Epidermal melanocyte (primary cell): ENCODE measurements around the gene BNIPL.

Experiments
- DNase-seq: peaks from one replicate; pipeline ENCODE4 v3.0.0; 2011; ENCODE audit warnings: low spot score; ENCODE audit not compliant: insufficient read length

Gene BNIPL

DNA sequence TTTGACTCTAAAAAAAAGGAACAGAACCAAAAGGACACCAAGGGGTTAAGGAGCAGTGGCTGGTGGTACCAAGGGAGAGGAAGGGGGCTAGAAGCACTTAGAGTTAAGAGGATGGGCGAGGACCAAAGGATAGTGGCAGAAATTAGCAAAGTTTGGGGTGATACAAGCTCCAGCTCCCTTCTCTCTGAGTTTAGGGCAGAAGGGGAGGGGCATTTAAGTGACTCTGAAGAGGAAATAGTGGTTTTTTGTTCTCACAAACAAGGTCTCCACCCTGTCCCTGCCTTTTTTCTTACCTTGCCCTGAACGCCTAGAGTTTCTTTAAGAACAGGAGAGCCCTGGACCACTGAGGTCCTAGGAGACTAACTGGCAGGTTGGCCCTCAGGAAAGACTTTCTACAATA is 19.8 kb downstream of the BNIPL start:
- DNase-seq, result no peak

DNA sequence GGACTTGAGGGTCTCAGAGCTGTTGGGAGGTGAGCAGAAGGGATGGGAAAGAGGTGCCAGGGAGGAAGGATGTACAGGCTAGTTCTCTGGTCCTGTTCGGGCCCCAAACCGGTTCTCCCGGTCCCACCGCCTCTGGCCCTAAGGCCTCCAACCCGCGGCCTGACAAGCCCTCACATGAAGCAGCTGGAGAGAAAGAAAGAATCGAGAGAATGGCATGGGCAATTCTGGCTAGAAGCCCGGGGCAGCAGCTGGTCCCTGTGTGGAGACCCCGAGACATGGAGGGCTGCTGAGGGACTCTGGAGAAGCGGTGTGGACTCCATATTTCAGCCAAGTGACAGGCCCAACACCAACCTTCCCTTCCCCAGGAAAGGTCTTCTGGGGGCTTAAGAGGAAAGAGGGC is 22.3 kb downstream of the BNIPL start:
- no peak for DNase-seq

DNA sequence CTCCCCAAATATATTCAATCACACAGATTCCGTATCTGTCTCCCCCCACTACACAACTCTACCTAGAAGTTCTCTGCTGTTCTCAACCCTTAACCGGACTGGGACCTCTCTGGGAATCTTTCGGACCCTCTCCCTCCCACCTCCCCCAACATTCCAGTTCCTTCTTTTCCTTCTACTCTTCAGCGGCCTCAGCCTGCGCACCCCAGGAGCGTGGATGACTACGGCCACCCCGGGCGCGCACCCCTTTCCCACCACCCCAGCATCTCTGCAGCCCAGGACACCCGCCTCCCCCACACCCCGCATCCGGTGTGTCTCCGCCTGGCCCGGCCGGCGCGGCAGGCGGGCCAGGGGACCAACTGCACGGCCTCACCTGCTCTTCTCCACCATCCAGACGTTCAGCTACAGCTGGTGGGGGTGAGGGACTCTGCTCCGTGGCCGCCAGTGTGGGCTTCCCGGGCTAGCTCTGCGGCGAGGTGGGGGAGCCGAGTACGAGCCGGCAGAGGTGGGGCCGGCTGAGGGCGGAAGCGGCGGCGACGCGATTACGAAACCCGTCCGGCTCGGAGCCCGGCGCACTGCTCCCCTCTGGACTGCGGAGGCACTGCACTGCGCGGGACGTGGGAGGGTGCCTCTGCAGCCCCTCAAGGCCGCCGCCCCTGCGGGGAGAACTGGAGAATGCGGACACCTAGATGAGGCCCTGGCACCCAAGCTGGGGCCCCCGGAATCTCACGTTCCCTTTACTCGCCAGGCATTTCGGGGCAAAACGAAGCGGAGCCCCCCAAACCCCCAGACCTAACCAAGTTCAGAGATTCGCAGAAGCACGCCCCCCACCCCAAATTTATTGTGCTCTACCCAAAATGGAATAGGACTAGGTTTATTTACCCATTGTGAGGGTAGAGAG is 23.0 kb downstream of the BNIPL start, which contains the start of gene CDC42SE1:
TSS of gene CDC42SE1 (minus strand) at position 514 of the 898 bp plus-strand sequence. CDS start 3,892 bp downstream, outside the sequence.
- DNase-seq, result peak; percentile 78

DNA sequence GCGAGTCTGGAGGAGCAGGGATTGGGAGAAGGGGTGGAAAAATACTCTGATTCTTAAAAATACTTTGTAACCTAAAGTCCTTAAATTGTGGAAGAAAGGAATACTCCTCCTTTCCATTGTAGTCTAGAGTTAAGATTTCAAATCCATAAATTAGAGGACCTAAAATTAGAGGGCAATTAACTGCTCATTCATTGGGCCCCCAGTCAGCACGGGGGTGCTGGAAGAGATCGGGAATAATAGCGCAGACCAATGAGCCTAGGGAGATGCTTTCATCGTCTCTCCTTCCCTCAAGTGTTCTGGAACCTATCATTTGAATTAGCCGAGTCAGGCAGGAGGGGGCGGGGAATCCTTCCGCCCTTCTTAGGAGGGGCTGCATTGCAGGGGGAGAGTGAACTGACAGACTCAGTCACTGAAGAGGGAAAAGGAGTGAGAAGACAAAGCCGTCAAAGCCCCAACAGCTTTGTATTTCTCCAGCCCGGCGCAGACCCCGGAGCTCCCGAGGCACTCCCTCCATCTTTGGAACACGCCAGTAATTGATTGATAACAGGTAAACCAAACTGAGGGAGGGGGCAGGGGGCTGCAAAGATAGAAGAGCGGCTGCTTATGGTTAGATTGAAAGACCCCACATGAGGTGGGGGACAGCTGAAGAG is 23.7 kb downstream of the BNIPL start, which contains the start of gene MLLT11:
TSS of gene MLLT11 (plus strand) at position 391 of the 650 bp plus-strand sequence. CDS start 6,828 bp downstream, outside the sequence.
- DNase-seq, result peak; percentile 52

DNA sequence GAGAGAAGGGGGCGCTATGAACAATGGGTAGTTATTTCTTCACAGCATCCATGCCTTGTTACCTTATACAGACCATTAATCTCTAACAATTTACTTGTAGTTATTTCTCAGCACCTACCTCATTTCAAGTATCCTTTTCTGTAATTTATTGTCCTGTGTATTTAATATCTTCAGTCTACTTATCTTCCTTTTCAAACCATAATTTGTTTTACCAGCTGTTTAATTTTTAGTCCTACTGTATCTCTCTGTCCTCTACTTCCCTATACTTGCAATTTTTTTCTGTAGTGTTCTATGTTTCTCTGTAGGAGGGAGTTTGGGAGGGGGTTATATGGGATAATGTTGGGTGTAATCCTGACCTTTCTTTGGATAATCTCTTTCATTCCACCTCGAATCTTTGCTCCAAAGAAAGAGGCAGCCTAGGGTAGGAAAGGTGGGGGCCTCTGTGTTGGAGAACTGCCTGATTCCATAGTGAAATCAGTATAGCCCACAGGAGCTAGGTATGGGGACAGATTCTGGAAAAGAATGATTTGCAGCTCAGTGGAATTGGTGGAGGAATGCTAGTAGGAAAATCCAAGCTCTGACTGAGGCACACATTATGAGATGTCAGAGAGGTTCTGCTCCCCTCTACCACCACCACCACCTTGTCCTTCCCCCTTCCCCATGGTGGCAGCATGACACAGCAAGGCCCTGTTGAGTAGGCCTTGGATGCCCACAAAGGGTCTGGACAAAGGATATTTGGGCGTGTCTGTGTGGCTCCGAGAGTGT is 24.5 kb downstream of the BNIPL start:
- DNase-seq, result no peak

DNA sequence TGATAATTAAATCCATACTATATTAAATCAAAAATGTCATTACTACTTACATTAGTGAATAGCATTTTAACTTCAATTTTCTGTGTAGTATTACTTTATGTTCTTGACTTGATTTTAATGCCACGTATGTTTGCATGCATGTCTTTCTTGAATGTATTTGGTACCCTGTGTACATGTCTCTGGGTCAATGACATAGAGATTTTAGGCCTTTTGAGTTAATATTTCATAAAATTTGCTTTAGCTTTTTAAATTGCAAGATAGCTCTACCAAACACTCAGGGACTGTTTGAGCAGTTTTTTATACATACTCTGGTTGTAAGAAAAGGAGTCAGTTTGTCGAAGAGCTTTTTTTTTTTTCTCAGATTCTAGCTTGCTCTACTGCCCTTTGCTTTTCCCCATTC is 25.3 kb downstream of the BNIPL start:
- no peak for DNase-seq

DNA sequence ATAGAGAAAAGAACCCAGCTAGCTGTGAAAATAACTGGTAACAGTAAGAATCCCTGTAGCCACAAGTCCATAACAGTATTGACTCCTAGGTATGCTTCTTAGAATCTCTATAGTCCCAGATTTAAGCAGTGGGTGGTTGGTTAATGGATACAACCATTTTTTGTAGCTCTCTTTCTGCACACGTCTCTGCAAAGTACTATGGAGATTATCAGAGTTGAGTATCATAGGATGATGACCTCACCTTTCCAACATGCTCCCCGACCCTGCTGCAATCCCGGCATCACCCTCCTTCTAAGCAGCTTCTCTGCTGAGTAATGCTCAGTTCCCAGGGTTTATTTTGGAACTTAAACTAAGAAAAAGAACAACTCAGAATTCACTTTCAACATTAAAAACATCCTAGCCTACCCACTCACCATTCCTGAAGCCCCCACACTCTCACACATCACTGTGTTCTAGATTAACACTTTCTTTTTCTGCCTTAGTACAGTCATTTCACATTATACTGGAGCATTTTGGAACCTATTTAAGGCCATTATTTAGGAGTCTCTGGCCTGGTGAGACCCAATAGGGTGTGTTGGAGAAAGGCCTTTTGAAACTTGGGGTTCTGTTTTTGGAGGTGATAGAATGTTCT is 26.5 kb downstream of the BNIPL start:
- DNase-seq, result no peak

DNA sequence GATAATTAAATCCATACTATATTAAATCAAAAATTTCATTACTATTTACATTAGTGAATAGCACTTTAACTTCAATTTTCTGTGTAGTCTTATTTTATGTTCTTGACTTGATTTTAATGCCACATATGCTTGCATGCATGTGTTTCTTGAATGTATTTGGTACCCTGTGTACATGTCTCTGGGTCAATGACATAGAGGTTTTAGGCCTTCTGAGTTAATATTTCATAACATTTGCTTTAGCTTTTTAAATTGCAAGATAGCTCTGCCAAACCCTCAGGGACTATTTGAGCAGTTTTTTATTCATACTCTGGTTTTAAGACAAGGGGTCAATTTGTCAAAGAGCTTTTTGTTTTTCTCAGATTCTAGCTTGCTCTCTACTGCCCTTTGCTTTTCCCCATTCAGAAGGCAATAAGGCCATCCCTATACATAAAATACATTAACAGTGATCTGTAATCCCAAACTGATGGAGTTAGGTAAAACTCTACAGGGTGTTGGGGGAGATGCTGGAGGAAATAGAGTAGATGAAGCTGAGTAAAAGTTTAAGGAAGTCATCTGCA is 28.8 kb downstream of the BNIPL start:
- DNase-seq, result no peak

DNA sequence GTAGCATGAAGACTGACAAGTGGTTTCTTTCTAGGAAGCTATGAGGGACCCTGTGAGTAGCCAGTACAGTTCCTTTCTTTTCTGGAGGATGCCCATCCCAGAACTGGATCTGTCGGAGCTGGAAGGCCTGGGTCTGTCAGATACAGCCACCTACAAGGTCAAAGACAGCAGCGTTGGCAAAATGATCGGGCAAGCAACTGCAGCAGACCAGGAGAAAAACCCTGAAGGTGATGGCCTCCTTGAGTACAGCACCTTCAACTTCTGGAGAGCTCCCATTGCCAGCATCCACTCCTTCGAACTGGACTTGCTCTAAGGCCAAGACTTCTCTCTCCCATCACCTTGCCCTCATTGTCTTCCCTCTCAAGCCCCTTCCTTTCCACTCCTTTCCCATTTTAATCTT is 30.8 kb downstream of the BNIPL start:
- no peak for DNase-seq

DNA sequence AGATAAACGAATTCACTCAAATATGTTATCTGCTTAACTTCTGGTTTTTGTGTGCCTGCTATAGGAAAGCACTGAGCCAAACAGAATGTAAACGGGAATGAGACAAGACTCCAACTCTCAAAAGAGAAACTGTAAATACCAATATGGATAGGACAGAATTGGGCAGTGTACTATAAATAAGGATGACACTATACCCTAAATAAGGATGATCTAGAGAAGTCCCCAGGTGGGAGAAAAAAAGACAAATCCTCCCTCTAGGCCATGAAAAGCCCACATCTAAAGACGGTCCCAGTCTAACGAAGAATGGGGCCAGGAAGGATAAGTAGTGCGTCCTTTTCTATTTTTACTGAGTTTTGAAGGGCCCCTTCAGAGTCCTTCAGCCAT is 32.7 kb downstream of the BNIPL start:
- DNase-seq, result no peak

DNA sequence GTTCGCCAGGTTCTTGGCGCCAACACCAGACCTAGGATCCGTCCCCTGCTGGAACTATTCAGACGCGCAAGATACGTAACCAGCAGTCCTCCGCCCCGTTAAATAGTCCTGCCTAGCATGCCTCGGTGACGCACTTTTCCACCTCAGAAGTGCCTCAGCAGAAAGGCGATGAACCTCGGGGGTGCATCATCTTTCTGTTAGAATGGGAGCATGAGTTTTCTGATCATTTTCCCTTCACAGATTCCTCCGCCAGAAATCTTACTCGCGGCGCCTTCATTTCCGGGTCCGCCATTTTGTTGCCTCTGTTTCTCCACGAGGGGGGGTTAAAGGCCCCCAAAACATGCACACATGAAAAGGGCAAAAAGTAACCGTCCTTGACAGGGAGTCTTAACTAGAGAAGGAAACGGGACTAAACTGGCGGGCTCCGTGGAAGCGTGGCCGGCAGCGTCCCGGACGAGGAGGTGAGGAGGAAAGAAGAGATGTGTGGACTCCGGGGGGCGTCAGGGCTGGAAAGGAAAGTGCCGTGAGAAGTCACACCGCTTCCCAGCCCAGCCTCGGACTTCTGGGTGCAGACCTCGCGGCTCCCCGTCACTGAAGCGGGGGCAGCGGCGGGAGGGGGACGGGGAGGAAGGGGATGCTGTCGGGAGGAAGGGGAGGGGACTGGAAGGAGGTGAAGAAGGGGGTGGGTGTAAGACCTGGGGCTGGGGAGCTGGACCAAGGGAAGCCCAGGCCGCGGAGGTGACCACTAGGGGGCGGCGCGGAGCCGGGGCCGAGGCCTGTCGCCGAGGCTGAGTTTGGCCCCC is 34.3 kb downstream of the BNIPL start, which contains the start of gene GABPB2:
TSS of gene GABPB2 (plus strand) at position 288 of the 803 bp plus-strand sequence. CDS start 17,429 bp downstream, outside the sequence.
- peak; percentile 87 for DNase-seq

DNA sequence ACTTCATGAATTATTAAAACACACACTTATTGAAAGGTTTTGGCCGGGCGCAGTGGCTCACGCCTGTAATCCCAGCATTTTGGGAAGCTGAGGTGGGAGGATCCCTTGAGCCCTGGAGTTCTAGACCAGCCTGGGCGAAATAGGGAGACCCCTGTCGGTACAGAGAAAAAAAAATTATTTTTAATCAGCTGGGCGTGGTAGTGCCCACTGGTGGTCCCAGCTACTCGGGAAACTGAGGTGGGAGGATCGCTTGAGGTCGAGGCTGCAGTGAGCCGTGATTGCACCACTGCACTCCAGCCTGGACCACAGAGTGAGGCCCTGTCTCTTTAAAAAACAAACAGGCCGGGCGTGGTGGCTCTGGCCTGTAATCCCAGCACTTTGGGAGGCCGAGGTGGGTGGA is 35.8 kb downstream of the BNIPL start:
- no peak for DNase-seq

DNA sequence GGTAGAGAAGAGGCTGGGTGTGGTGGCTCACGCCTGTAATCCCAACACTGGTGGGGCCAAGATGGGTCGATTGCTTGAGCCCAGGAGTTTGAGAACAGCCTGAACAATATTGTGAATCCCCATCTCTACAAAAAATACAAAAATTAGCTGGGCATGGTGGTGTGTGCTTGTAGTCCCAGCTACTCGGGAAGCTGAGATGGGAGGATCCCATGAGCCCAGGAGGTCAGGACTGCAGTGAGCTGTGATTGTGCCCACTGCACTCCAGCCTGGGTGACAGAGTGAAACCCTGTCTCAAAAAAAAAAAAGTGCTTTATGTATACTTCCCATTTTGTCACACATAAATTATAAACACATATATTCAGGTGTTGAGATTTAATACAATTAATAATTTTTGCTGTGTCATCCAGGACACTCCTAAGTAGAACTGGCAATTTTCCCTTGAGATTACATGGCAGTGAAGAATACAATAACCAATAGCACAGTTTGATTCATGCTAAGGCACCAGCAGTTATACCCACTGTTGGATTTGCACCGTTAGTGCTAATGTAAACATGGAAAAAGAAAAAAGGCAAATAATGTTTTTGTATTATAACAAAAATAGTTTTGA is 49.7 kb downstream of the BNIPL start:
- DNase-seq, result no peak
